Suprapubic skin (tissue), 4 donors: ENCODE results near the gene TBC1D24.

Experiments used
- CTCF ChIP-seq, 2 donors: fragments of 200-600 bp in 1 of 2; fragments of 450-650 bp in 1 of 2; sonication (generic) in 1 of 2; IDR thresholded peaks; one replicate each; pipeline ENCODE4 v1.5.1; 2016 to 2019; ENCODE audit warnings: antibody characterized with exemption in 2 of 2, mild to moderate bottlenecking in 1 of 2, moderate library complexity in 1 of 2
- POLR2A ChIP-seq, 2 donors: fragments of 450-650 bp; IDR thresholded peaks; one replicate each; pipeline ENCODE4 v1.6.1; 2017; ENCODE audit warnings: antibody characterized with exemption in 2 of 2, mild to moderate bottlenecking in 2 of 2, moderate library complexity in 2 of 2
- POLR2AphosphoS5 ChIP-seq, 3 donors: sonication (generic); formaldehyde crosslinking; IDR thresholded peaks; one replicate each; pipeline ENCODE4 v1.6.1; 2017; ENCODE audit warnings: antibody characterized with exemption in 3 of 3

- no peak for TF ChIP-seq POLR2AphosphoS5 (IDR thresholded peaks at IDR 0.05)
- TF ChIP-seq CTCF (IDR thresholded peaks at IDR 0.05): no peak
- no peak for TF ChIP-seq POLR2A (IDR thresholded peaks at IDR 0.05)
These were observed 41.7 kb downstream of the TBC1D24 start for GRCh38 chr16:2516391-2517240.
